ENCODE results near the gene CRIP2.

Gene CRIP2

GRCh38 chr14:105474483-105475268 lies at the start of gene CRIP2:
TSS of gene CRIP2 (plus strand) at chr14:105474821. CDS start at chr14:105474863, 42 bp downstream.
- peak within 1 kb of the TSS; percentile 75 for H3K4me3 ChIP-seq (replicated peaks; ENCODE audit: low read depth, low read length)
- TF ChIP-seq, protein P1, sequence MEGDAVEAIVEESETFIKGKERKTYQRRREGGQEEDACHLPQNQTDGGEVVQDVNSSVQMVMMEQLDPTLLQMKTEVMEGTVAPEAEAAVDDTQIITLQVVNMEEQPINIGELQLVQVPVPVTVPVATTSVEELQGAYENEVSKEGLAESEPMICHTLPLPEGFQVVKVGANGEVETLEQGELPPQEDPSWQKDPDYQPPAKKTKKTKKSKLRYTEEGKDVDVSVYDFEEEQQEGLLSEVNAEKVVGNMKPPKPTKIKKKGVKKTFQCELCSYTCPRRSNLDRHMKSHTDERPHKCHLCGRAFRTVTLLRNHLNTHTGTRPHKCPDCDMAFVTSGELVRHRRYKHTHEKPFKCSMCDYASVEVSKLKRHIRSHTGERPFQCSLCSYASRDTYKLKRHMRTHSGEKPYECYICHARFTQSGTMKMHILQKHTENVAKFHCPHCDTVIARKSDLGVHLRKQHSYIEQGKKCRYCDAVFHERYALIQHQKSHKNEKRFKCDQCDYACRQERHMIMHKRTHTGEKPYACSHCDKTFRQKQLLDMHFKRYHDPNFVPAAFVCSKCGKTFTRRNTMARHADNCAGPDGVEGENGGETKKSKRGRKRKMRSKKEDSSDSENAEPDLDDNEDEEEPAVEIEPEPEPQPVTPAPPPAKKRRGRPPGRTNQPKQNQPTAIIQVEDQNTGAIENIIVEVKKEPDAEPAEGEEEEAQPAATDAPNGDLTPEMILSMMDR (IDR thresholded peaks at IDR 0.05; ENCODE audit: low read length, missing control alignments) = no peak
- DNase-seq (ENCODE audit: low read depth) = peak; percentile 51

DNA sequence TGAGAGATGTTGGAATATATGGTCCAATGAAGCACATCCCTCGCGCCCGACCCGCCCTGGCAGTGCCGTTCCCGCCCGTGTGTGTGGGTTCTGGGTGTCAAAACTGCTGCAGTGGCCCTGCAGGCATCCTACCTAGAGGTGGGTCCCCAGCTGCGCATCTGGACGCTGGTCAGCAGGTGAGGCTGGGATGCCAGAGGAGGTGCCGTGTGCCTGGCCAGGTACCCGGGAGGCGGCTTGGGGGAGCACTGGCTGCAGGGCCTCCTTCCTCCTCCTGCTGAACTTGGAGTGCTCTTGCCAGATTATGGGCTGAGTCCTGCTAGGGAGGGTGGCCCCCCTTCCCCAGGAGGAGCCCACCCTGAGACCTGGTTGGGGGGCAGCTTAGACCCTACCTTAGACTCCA lies 49.8 kb upstream of the CRIP2 start:
- TF ChIP-seq, protein P1 (IDR thresholded peaks at IDR 0.05; ENCODE audit: low read length, missing control alignments) = no peak
- H3K4me3 ChIP-seq (replicated peaks; ENCODE audit: low read depth, low read length) = no peak overlapping the region
- DNase-seq (ENCODE audit: low read depth) = no peak

DNA sequence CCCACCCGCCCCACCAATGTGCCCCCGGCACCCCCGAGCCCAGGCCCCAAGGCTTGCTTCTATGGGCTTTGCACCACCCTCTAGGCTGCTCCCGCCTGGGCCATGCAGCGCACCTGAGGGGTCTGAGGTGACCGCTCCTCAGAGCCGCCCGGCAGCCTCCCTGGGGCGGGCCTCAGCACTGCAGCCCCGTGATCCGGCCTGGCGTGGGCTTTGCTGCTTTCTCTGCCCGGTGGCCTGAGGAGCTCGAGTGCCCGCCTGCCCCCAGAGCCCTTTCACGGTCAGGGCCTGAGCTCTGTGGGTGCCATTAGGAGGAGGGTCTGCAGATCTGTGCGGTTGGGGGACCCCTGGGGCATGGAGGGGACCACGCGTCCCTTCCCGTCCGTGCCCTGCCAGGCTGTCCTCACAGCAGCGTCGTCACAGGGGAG lies 48.8 kb upstream of the CRIP2 start:
- no peak overlapping the region for H3K4me3 ChIP-seq (replicated peaks; ENCODE audit: low read depth, low read length)
- TF ChIP-seq, protein P1 (IDR thresholded peaks at IDR 0.05; ENCODE audit: low read length, missing control alignments) = no peak
- DNase-seq (ENCODE audit: low read depth) = no peak

DNA sequence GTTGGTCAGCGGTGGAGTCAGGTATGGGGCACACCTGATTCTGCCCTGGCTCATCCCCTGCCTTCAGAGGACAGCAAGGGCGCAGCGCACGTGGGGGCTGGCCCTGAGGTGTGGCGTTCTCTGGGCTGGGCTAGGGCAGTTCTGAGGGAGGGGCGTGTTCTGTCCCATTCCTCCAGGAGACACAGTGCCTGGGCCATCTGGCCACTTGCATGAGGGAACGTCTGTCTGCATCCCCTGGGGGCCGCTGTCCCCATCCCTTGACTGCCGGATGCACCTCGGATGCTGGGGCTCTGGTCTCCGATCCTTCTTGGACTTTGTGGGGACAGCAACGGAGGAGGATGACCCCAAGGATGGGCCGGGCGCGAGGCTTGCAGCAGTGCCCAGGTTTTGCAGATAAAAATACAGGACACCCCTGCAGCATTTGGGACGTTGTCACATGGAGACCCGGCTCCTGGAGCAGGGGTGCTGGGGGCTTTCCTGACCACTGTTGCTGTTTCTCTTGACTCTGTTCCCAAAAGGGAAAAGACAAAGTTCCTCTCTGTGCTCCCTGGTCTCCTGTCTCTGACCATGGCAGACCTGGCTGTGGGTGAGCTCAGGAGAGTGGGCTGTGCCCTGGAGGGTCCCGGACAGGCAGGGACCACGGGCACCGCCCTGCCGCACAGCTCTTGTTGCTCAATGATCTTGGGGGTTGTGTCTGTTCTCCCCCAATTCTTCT lies 48.0 kb upstream of the CRIP2 start:
- no peak for DNase-seq (ENCODE audit: low read depth)
- TF ChIP-seq, protein P1 (IDR thresholded peaks at IDR 0.05; ENCODE audit: low read length, missing control alignments) = no peak
- H3K4me3 ChIP-seq (replicated peaks; ENCODE audit: low read depth, low read length) = no peak overlapping the region

GRCh38 chr14:105427412-105427811 lies 47.2 kb upstream of the CRIP2 start:
- TF ChIP-seq, protein P1 (IDR thresholded peaks at IDR 0.05; ENCODE audit: low read length, missing control alignments) = no peak
- H3K4me3 ChIP-seq (replicated peaks; ENCODE audit: low read depth, low read length) = no peak overlapping the region
- DNase-seq (ENCODE audit: low read depth) = no peak

DNA sequence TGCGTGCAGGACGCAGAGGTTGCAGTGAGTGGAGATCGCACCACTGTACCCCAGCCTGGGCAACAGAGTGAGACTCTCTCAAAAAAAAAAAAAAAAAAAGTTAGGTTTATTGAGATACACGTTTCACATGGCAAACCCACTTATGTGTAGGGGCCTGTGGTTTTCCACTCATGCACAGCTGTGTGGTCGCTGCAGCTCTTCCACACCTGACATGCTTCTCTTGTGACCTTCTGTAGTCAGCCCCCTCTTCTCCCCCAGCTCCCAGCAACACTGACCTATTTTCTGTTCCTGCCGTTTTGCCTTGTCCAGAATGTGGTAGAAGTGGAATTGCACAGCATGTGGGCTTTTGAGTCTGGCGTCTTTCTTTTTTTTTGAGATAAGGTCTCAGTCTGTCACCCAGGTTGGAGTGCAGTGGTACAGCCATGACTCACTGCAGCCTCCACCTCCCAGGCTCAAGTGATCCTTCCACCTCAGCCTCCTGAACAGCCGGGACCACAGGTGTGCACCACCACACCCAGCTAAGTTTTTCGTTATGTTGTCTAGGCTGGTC lies 46.6 kb upstream of the CRIP2 start:
- TF ChIP-seq, protein P1 (IDR thresholded peaks at IDR 0.05; ENCODE audit: low read length, missing control alignments) = no peak
- H3K4me3 ChIP-seq (replicated peaks; ENCODE audit: low read depth, low read length) = no peak overlapping the region
- no peak for DNase-seq (ENCODE audit: low read depth)
